GM19193 (cell line): ENCODE data around the gene UMOD.

ENCODE experiments used
- POLR2A ChIP-seq: IDR thresholded peaks from 4 replicates; pipeline ENCODE4 v1.6.1; 2011; ENCODE audit not compliant: insufficient read depth, insufficient read length; ENCODE audit errors: extremely low read depth

UMOD gene

GRCh38 chr16:20344611-20345010, 7.9 kb downstream of the UMOD start:
- no peak for TF ChIP-seq POLR2A

- TF ChIP-seq POLR2A, result no peak
Observed at GRCh38 chr16:20339744-20340143, 12.8 kb downstream of the UMOD start.

- TF ChIP-seq POLR2A, result no peak
Observed at GRCh38 chr16:20336955-20337354, 15.6 kb downstream of the UMOD start.

- no peak for TF ChIP-seq POLR2A
Observed at GRCh38 chr16:20334396-20334795, 18.1 kb downstream of the UMOD start.

- TF ChIP-seq POLR2A, result no peak
Observed at GRCh38 chr16:20333120-20333519, 19.4 kb downstream of the UMOD start.

- TF ChIP-seq POLR2A, result no peak
Observed at GRCh38 chr16:20332411-20332810, 20.1 kb downstream of the UMOD start.

GRCh38 chr16:20331635-20332034, 20.9 kb downstream of the UMOD start:
- no peak for TF ChIP-seq POLR2A

GRCh38 chr16:20329392-20330138, 22.9 kb downstream of the UMOD start:
- no peak for TF ChIP-seq POLR2A

- no peak for TF ChIP-seq POLR2A
Observed at GRCh38 chr16:20327444-20328041, 25.0 kb downstream of the UMOD start, which contains the start of gene GP2. Gene GP2, minus strand, starts transcription at chr16:20327513. Its CDS starts 1,082 bp downstream, at chr16:20326431.

- no peak for TF ChIP-seq POLR2A
Observed at GRCh38 chr16:20326321-20326720, 26.2 kb downstream of the UMOD start.

GRCh38 chr16:20325005-20325404, 27.5 kb downstream of the UMOD start:
- no peak for TF ChIP-seq POLR2A

GRCh38 chr16:20323591-20324117, 28.9 kb downstream of the UMOD start:
- TF ChIP-seq POLR2A, result no peak

GRCh38 chr16:20322696-20323095, 29.8 kb downstream of the UMOD start:
- TF ChIP-seq POLR2A, result no peak

GRCh38 chr16:20321671-20322070, 30.8 kb downstream of the UMOD start:
- TF ChIP-seq POLR2A, result no peak

GRCh38 chr16:20320592-20320991, 31.9 kb downstream of the UMOD start:
- TF ChIP-seq POLR2A, result no peak

- no peak for TF ChIP-seq POLR2A
Observed at GRCh38 chr16:20320178-20320577, 32.3 kb downstream of the UMOD start.

- no peak for TF ChIP-seq POLR2A
Observed at GRCh38 chr16:20319406-20319805, 33.1 kb downstream of the UMOD start.

GRCh38 chr16:20318437-20318836, 34.1 kb downstream of the UMOD start:
- no peak for TF ChIP-seq POLR2A
